Measurements from ENCODE around the gene SGSH.
"Not testable (repeated sequence)": the region's sequence is repeated elsewhere in the genome, so short reads cannot be mapped to it uniquely, and the experiment has no call there.

SGSH gene

DNA sequence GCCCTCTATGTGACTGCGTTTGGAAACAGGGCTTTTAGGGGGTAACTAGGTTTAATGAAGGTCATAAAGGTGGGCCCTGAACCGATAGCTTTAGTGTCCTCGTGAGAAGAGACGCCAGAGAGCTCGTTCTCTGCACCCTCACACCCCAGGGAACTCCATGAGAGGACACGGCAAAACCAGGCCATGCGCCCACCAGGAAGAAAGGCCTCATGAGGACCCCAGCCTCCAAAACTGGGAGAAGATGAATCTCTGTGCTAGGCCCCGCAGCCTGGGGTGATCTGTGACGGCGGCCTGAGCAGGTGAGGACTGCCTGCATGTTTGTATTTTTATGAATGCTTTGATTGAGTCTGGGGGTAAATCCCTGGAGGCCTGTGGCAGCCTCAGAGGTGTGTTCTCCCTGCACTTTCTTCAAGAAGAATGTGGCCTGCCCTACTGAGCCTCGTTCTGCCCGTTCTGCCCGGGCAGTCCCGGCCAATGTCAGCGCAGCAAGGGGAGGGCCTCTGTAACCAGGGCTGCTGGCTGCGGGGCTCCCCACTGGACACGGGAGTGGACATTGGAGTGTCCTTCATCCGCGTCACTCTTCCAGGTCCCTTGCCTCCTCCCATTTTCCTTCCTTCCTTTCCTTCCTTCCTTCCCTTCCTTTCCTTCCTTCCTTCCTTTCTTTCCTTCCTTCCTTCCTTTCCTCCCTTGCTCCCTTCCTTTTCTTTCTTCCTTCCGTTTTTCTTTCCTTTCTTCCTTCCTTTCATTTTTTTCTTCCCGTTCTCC is 33.7 kb upstream of the SGSH start:
- no peak for DNase-seq

DNA sequence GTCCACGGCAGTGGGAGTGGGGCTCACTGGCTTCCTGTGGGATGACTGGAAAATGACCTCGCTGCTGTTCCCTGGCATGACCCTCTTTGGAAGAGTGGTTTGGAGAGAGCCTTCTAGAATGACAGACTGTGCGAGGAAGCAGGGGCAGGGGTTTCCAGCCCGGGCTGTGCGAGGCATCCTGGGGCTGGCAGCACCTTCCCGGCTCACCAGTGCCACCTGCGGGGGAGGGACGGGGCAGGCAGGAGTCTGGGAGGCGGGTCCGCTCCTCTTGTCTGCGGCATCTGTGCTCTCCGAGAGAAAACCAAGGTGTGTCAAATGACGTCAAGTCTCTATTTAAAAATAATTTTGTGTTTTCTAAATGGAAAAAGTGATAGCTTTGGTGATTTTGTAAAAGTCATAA is 32.7 kb upstream of the SGSH start:
- DNase-seq, result no peak

DNA sequence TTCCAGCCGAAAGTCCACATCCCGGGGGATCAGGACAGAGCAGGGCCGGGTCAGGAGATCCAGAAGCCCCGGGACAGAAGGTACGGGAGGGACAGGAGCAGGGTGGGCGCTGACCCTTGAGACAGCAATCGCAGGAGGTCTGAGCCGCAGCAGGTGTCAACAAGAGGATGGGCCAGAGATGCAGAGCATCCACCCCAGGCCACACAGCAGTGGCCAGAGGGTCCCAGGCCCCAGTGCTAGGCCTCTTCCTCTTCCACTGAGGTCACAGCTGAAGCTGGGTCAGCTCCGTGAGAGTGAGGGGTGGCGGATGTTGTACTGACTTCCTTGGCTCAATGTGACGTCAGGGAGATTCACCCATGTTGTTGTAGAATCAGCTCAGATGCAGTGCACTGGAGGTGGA is 31.8 kb upstream of the SGSH start:
- DNase-seq, result no peak

DNA sequence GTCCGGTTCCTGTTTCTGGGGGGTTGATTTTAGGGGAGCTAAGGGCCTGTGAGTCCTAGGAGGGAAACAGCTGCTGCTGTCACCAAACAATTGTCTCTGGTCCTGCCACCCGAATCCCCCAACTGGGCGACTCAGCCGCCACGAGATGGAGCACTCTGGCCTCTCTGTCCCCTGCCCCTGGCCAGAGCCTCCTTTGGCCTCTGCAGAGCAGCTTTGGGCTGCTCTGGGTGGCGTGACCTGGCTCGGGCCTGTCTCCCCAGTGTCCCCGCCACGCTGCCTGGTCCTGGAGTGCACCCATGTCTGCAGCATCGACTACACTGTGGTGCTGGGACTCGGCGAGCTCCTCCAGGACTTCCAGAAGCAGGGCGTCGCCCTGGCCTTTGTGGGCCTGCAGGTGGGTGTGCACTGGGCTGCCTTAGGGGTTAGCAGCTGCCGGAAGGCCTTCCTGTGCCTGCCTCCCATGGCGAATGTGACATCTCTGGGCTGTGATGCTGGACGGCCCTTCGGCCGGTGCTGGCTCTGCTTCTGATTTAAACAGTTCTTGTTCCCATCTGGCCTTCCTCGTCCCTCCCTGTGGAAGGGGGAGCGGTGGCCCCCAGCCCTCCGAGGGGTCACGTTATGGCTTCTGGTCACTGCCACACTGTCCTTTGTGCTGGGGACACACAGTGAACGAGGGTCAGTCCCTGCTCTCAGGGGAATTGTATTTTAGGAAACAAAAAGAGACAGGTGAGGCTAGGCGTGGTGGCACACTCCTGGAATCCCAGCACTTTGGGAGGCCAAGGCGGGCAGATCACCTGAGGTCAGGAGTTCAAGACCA is 29.0 kb upstream of the SGSH start:
- DNase-seq, result no peak

DNA sequence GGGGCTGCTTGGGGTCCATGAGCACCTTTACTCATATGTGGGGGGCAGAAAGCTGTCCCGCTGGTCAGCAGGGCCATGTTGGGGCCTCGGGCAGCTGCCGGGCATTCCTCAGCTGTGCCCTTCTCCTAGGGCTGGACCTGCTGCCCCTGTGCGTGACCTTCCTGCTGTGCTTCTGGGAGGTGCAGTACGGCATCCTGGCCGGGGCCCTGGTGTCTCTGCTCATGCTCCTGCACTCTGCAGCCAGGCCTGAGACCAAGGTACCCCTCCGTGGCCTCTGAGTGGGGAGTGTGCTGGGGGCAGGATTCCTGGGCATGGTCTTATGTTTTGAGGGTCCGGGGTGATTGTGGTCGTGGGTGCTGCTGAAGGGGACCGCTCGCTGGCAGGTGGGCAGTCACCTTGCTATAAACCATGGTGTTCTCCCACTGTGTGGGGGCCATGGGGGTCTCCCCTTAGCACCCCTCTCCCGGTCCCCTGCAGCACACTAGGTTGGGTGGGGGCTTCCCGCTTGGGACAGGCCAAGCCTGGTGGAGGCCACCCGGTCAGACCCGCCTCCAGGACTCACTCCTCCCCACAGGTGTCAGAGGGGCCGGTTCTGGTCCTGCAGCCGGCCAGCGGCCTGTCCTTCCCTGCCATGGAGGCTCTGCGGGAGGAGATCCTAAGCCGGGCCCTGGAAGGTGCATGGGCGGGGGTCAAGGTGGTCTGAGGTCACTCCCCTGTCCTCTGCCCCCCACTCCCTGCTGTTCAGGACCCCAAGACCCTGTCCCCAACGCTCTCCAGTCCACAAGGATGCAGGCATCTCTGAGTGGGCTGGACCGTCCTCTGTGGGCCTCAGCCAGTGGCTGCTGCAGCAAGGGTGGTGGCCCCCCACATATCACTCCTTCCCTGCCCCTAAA is 28.1 kb upstream of the SGSH start:
- DNase-seq, result no peak

DNA sequence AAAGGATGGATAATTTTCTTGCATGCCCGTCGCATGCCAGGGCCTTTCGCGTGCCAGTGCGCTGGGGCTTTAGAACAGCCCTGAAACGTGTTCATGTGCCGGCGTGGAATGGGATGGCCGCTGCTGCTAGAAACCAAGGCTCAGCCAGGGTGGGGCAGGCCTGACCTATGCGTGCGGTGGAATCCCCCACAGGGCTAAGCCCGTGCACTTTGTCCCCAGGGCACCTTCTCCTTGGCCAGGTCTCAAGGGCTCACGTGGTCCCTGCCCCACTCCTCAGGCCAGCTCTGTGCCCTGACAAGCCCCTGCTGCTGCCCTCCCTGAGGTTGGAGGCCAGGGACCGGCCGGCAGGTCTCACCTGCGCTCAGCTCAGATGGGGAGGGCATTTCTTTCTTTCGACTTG is 27.4 kb upstream of the SGSH start:
- no peak for DNase-seq

DNA sequence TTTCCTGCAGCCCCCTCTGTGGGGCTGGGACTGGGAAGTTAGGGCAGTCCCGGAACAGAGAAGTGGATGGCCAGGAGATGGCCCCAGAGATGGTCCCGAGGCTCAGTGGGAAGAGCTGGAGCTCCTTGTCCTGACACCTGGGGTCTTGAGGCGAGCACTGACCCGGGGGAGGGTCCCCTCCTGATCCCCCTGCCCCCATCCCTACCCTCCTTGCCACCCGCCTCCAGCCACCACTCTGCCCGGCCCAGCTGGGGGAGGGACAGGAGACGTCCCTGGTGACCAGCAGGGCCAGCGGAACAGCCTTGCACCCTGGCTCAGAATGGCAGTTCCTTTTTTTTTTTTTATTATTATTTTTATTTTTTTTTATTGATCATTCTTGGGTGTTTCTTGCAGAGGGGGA is 26.6 kb upstream of the SGSH start:
- DNase-seq, result no peak

DNA sequence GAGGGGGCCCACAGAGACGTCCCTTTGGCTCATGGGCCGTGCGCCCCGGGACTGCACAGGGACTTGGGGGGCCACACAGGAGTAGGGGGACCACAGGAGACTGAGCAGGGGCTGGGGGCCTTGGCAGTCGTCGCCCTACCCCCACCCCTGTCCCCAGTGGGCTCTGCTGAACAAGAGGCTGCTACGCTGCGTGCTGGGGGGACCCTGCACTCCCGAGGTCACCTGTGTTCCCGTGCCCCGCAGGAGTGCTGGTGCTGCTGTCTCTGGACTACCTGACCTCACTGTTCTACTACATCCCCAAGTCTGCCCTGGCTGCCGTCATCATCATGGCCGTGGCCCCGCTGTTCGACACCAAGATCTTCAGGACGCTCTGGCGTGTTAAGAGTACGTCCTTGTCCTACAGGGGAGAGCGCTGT is 26.1 kb upstream of the SGSH start:
- DNase-seq, result no peak

DNA sequence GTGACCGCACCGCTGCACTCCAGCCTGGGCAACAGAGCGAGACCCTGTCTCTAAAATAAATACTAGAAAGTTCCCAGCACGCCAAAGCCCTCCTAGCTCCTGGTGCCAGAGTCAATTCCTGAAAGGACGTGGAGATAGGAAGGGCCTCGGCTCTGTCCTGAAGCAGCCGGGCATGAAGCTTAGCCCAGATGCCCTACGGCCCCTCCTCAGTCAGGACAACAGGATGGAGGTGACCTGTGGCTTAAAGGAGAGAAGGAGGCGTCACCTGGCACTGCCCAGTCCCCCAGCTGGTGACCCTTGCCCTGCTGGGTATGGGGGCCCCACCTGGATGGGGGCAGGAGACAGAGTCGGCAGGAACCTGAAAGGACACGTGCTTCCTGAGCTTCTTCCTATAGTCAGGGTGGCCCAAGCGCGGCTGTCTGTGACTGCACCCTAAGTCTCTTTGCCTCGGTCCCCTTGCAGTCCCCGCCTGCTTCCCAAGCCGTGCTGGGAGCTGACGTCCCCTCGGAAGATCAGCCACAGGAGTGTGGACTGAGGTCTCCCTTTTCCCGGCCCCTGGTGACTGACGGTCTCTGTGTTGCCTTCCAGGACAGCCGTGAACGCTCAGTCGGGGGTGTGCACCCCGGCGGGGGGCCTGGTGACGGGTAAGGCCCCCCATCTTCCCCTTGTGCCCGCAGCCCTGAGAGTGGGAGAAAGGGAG is 25.6 kb upstream of the SGSH start:
- DNase-seq, result no peak

DNA sequence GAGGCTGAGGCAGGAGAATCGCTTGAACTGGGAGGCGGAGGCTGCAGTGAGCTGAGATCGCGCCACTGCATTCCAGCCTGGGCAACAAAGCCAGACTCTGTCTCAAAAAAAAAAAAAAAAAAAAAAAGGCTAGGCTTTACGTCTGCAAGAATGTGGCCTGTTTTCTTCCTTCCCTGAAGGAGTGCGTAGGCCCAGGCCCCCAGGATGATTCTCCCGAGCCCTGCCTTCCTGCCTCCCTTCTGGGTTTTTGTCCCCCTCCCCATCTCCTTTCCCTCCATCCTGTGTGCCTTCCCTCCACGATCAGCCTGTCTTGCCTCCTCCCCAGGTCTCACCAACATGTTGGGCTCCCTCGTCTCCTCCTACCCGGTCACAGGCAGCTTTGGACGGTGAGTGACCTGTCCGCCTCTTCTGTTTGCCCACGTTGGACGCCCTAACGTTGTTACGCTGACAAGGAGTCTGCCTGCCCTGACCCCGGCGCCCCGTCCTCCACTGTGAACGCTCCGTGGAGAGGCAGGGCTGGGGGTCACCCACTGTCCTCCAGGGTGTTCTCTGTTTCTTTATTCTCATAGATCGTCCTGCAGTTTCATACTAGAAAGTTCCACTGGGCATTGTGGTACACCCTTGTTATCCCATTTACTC is 24.9 kb upstream of the SGSH start:
- DNase-seq, result no peak

DNA sequence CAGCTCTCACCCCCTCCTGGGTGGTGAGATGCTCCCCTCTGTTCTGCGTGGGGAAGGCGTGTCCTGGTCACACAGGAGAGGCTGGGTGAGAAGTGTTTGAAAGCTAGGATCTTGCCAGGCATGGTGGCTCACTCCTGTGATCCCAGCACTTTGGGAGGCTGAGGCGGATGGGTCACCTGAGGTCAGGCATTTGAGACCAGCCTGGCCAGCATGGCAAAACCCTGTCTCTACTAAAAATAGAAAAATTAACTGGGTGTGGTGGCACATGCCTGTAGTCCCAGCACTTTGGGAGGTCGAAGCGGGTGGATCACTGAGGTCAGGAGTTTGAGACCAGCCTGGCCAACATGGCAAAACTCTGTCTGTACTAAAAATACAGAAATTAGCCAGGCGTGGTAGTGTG is 24.3 kb upstream of the SGSH start:
- DNase-seq, result not testable (repeated sequence)

DNA sequence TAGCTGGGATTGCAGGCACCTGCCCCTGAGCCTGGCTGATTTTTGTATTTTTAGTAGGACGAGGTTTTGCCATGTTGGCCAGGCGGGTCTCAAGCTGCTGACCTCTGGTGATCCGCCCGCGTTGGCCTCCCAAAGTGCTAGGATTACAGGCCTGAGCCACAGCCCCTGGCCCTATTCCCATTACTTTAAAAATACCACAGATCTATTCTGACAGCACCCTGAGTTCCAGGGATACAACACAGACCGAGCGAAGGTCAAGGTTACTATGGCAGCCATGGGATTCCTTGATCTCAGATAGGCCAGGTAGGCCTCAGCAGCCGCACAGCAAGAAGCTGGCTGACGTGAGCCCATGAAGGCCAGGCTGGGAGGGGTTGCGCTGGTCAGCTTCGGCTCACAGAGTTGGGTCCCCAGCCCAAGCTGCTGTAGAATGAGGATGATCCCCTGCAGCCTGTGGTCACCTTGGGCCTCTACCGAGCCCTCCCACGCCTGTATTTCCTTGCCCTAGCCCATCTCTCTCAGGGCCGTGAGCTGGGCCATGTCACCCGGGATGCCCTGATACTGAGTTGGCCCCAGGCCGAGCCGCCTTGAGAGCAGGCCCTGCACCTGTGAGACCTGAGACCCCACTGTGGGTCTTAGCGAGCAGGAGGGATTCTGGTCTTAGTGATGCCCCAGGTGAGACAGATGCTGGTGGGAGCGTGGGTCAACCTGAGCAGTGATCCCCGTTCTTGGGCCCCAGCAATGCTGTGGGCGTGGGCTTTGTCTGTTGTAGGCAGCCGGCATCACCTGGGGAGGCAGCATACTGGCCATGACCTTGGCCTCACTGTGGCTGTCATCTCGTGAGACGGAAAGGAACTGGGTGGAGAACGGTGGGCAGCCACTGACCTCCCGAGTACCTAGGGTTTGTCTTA is 23.6 kb upstream of the SGSH start:
- no peak for DNase-seq

DNA sequence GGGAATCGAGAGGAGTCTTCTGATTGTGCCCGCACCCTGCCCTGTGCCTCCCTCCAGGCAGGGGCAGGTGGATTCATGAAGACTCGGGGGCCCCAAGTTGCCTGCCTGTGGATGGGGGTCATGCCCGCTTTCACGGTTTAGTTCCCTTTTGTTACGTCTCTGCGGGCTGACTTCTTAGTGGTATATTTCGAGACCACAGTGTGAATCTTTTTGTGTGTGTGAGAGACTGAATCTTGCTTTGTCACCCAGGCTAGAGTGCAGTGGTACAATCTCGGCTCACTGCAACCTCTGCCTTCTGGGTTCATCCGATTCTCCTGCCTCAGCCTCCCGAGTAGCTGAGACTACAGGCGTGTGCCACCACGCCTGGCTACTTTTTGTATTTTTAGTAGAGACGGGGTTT is 22.4 kb upstream of the SGSH start:
- DNase-seq, result no peak

DNA sequence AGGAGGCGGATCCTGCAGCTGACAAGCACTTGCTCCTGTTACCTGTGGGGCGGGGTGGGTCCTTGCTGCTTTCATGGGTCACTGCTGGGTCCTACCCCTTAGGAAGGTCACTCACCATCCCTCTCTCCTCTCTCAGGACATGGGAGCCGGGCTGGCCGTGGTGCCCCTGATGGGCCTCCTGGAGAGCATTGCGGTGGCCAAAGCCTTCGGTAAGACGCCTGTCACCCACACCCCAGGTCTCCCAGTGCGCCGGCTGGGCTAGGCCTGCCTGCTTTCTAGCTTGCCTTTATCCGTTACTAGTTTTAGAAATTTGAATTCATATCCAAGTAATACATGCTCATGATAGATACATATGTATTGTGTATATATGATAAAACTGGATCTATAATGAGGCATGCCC is 17.3 kb upstream of the SGSH start:
- DNase-seq, result no peak

DNA sequence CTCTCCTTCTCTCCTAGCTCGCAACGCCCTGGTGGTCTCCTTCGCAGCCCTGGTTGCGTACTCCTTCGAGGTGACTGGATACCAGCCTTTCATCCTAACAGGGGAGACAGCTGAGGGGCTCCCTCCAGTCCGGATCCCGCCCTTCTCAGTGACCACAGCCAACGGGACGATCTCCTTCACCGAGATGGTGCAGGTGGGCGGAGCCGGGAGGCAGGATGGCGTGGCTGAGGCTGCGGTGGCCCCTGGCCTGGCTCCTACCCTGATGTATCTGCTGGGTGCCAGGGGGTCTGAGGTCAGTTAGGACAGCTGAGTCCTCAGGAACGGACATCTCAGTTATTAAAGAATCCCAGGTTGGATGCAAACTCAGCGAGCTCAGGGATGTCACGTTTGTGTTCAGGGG is 16.8 kb upstream of the SGSH start:
- no peak for DNase-seq

DNA sequence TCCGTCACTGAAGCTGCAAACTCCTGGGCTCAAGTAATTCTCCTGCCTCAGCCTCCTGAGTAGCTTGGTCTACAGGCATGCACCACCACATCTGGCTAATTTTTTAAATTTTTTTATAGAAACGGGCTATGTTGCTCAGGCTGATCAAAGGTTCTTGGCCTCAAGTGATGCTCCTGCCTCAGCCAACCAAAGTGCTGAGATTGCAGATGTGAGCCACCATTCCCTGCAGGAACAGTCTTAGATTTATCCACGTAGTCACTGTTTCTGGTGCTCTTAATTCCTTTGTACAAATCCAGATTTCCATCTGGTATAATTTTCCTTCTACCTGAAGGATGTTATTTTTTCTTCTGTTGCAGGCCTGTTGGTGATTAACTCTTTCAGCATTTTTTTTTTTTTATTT is 13.1 kb upstream of the SGSH start:
- no peak for DNase-seq

DNA sequence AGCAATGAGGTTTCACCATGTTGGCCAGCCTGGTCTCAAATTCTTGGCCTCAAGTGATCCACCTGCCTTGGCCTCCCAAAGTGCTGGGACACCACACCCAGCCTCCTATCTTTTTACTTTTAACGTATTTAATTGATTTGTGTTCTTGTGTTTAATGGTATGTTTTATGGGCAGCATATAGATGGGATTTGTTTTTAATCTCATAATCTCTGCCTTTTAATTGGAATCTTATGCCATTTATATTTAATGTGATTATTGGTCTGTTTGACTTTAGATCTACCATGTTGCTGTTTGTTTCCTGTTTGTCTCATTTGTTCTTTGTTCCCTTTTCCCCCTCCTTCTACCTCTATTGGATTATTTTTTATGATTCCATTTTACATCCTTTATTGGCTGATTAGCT is 12.3 kb upstream of the SGSH start:
- DNase-seq, result no peak

DNA sequence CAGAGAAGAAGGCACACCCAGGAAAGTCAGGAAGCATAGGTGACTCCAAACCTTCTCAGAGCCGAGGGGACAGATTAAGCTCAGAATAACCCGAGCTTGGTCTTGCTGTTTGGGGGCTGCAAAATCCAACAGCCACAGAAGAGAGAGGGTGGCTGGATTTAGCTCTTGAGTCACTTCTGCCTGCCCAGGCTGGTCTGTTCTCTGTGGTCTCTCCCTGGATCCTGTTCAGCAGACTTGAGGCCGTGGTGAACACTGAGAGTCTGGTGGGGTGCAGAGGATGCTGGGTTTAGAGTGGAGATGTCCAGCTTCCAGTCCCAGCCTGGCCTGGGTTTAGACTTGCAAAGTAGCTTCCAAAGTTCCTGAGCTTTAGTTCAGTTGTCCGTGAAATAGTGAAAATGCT is 8.9 kb upstream of the SGSH start:
- DNase-seq, result no peak

DNA sequence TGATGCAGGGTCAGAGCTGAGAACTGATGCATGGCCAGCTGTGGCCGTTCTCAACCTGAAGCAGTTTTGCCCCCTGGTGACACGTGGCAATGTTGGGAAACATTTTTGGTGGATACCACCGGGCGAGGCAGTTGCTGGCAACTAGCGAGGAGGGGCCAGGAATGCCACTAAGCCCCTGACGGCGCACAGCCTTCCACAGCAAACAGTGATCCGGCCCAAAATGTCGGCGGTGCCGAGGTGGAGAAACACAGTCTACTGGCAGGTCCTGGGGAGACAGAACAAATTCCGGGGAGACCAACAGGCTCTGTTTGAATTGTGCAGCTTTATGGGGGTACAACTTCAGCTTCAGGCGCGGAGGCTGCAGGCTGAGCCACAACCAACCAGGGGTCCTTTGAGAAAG is 8.3 kb upstream of the SGSH start:
- no peak for DNase-seq

DNA sequence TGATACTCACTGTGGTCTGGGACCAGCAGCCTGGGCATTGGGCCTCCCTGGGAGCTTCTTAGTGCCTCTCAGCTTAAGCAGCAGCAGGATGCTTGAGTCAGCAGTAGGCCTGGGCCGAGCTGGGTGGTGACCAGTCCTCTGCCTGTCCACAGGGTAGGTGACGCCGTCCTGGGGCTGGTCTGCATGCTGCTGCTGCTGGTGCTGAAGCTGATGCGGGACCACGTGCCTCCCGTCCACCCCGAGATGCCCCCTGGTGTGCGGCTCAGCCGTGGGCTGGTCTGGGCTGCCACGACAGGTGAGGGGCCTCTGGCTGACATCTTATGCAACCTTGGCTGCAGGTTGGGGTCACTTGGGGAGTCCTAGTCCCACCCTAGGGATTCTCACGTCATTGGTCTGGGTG is 7.5 kb upstream of the SGSH start:
- no peak for DNase-seq

DNA sequence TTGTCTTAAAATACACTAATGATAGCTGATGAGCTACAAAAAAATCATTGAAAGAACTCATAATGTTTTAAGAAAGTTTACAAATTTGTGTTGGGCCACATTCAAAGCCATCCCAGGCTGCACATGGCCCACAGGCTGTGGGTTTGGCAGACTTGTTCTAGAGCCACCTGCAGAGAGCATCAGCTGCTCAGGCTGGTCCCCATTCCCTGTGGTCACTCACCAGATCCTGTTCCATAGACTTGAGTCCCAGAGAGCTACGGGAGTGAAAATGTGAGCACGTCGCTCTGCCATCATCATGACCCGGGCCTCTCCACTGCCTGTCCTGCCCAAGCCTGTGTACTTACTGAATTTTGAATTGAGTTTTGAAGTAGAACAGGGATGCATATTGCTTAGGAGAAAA is 7.0 kb upstream of the SGSH start:
- no peak for DNase-seq
